ENCODE data around the gene RERE. TPM values are rescaled to one million over a fixed set of nuclear protein-coding genes. Genes with fewer than 3 reads are reported as not detected.

RERE gene
- total RNA-seq, 2 donors from 2014 or later = 74.5 to 128 TPM

- Histone ChIP-seq H3K36me3 (replicated peaks in 1 of 2; ENCODE audit: insufficient read depth in 1 of 2, low read depth in 2 of 2) (no peaks in the 10 kb centered on the region), H3K9me3 (no peaks in the 10 kb centered on the region), H3K27ac (peak overlapping the region; percentile 67 to 94 (median 91)), H3K4me1 (peaks cover 48% of the 10 kb centered on the region), H3K4me3 (no peak overlapping the region), H3K27me3 (no peaks in the 10 kb centered on the region)
- ATAC-seq = no peak
- TF ChIP-seq POLR2A (IDR thresholded peaks at IDR 0.05) (no peak), CTCF (IDR thresholded peaks at IDR 0.05) (no peak)
- no peak for DNase-seq
- intact Hi-C loops (cut with DNase I) = no loop called here
- WGBS, 2 donors = 69 to 100% methylated on average over 1 of the region's 1 CpG
Measured at GRCh38 chr1:8311068-8311718, 506.2 kb downstream of the RERE start.

- Histone ChIP-seq H3K4me1 (peaks cover 26% of the 10 kb centered on the region), H3K4me3 (no peak overlapping the region), H3K36me3 (replicated peaks in 1 of 2; ENCODE audit: insufficient read depth in 1 of 2, low read depth in 2 of 2) (no peaks in the 10 kb centered on the region), H3K9me3 (no peaks in the 10 kb centered on the region), H3K27ac (no peak overlapping the region), H3K27me3 (no peaks in the 10 kb centered on the region)
- intact Hi-C loops (cut with DNase I) = no loop called here
- no peak for TF ChIP-seq POLR2A (IDR thresholded peaks at IDR 0.05)
- no peak for TF ChIP-seq CTCF (IDR thresholded peaks at IDR 0.05)
- ATAC-seq (no peak), DNase-seq (peak in 1 of 4 donors; percentile 20)
- WGBS, 2 donors = 70 to 82% methylated on average over 4 of the region's 4 CpGs
Measured at GRCh38 chr1:8307628-8308027, 509.8 kb downstream of the RERE start.

GRCh38 chr1:8303876-8304275 lies 513.6 kb downstream of the RERE start:
- Histone ChIP-seq H3K4me3 (no peak overlapping the region), H3K4me1 (peaks cover 7% of the 10 kb centered on the region), H3K9me3 (no peaks in the 10 kb centered on the region), H3K36me3 (replicated peaks in 1 of 2; ENCODE audit: insufficient read depth in 1 of 2, low read depth in 2 of 2) (no peaks in the 10 kb centered on the region), H3K27ac (no peak overlapping the region), H3K27me3 (no peaks in the 10 kb centered on the region)
- intact Hi-C loops (cut with DNase I) = no loop called here
- 83 to 89% methylated on average over 4 of the region's 4 CpGs for WGBS, 2 donors
- DNase-seq (no peak), ATAC-seq (no peak)
- TF ChIP-seq POLR2A (IDR thresholded peaks at IDR 0.05) (no peak), CTCF (IDR thresholded peaks at IDR 0.05) (no peak)

- no peak overlapping the region for H3K27ac ChIP-seq
- intact Hi-C loops (cut with DNase I) = no loop called here
- WGBS, 2 donors = 99 to 100% methylated on average over 3 of the region's 3 CpGs
Measured at GRCh38 chr1:8303141-8303540, 514.3 kb downstream of the RERE start.

More at GRCh38 chr1:8303141-8303540, 514.3 kb downstream of the RERE start:
- Histone ChIP-seq H3K4me1 (no peaks in the 10 kb centered on the region), H3K27me3 (no peaks in the 10 kb centered on the region), H3K4me3 (no peak overlapping the region), H3K36me3 (replicated peaks in 1 of 2; ENCODE audit: insufficient read depth in 1 of 2, low read depth in 2 of 2) (no peaks in the 10 kb centered on the region), H3K9me3 (no peaks in the 10 kb centered on the region)
- no peak for TF ChIP-seq POLR2A (IDR thresholded peaks at IDR 0.05)
- no peak for TF ChIP-seq CTCF (IDR thresholded peaks at IDR 0.05)
- no peak for DNase-seq
- no peak for ATAC-seq

Small RNA genes lying within 50 kb of the gene (microRNA-seq; reads per million reads assigned to microRNA genes)
- 0 reads per million in 2 donors for gene MIR6728 (ENCODE audit: borderline number of aligned reads in 2 of 2, borderline replicate concordance in 2 of 2)

Small RNA genes lying within 50 kb of the gene (small RNA-seq; reads per million reads assigned to genes)
- gene MIR6728 (not detected), gene RF00019 (not detected), gene RF00599 (not detected)

Other genes starting within 250 kb of the RERE start
- gene ENO1, start 61.0 kb upstream of the RERE start, total RNA-seq = 100 to 1,000 TPM; 145 to 157 TPM
- gene CA6, start 128.2 kb upstream of the RERE start, total RNA-seq = not detected
- gene SLC2A7, start 208.8 kb upstream of the RERE start, total RNA-seq = not detected

Data from body of pancreas (tissue), 4 donors.